ENCODE results near the gene KLHL28. TPM values are rescaled to one million over a fixed set of nuclear protein-coding genes. Genes with fewer than 3 reads are reported as not detected.

Gene KLHL28, protein sequence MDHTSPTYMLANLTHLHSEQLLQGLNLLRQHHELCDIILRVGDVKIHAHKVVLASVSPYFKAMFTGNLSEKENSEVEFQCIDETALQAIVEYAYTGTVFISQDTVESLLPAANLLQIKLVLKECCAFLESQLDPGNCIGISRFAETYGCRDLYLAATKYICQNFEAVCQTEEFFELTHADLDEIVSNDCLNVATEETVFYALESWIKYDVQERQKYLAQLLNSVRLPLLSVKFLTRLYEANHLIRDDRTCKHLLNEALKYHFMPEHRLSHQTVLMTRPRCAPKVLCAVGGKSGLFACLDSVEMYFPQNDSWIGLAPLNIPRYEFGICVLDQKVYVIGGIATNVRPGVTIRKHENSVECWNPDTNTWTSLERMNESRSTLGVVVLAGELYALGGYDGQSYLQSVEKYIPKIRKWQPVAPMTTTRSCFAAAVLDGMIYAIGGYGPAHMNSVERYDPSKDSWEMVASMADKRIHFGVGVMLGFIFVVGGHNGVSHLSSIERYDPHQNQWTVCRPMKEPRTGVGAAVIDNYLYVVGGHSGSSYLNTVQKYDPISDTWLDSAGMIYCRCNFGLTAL
- total RNA-seq: 9.8 and 12.2 TPM in 2 replicates

DNA sequence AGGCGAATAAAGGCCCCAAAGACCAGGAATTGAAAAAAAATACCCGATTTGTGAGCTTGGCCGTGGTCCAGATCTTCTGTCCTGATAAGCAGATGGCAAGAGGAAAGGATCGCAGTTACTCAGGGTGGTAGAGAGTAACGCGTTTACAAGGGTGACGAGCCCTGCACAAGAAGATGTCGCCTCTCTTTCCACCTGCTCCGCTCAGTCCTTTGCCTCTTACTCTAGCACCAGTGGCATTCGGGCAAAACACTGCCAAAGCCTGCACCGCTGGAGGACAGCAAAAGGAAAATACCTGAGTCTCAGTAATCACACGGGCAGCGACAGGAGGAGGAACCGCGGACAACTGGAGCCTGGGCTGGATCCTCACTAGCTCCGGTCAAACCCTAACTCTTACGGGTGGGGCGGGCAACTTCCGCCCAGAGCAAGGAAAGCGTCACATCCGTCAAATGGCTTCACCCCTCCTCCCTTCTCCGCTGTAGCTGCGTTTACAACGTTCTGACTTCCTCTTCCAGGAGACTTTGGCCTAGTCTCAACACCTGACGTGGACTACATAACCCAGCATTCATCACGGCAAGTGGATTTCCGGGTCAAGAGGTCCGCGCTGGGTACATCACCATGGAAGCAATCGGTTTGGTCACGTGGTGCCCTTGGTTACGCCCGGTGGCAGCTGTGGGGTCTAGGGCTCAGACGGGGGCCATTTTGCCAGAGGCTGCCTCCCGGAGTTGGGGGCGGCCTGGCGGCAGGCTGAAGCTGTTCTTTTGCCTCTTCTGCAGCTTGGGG, at the start of gene KLHL28, which contains the start of gene TOGARAM1:
KLHL28 (minus strand) TSS at position 394 of the 780 bp plus-strand sequence. CDS start 16,019 bp downstream, outside the sequence.
TOGARAM1 (plus strand) TSS at position 637 of the 780 bp plus-strand sequence. CDS start 232 bp downstream, outside the sequence.

Other genes starting within 250 kb of the KLHL28 start
- 21.5 and 23.3 TPM in 2 replicates for gene TOGARAM1, start 243 bp upstream of the KLHL28 start, total RNA-seq
- 39.8 and 43.6 TPM in 2 replicates for gene PRPF39, start 122.2 kb upstream of the KLHL28 start, total RNA-seq
- 57.8 and 58.4 TPM in 2 replicates for gene FKBP3, start 172.5 kb upstream of the KLHL28 start, total RNA-seq
- gene FANCM, start 174.0 kb upstream of the KLHL28 start, total RNA-seq: 23.0 and 23.7 TPM in 2 replicates